WERI-Rb-1 (cell line): Measurements from ENCODE around the gene DGCR2.

Source experiments
- DNase-seq: peaks from one replicate; pipeline ENCODE4 v3.0.0-alpha.2; 2020
- H3K27ac ChIP-seq: fragments of 250-450 bp; sonication (Bioruptor Pico); 2 replicates; pipeline ENCODE4 v1.5.1; 2020; ENCODE audit warnings: mild to moderate bottlenecking, moderate library complexity
- H3K27me3 ChIP-seq: fragments of 250-450 bp; sonication (Bioruptor Pico); 2 replicates; pipeline ENCODE4 v1.5.1; 2021; ENCODE audit warnings: mild to moderate bottlenecking, low read depth, moderate library complexity; ENCODE audit not compliant: insufficient read depth, severe bottlenecking
- H3K36me3 ChIP-seq: fragments of 250-450 bp; sonication (Bioruptor Pico); 2 replicates; pipeline ENCODE4 v1.5.1; 2020; ENCODE audit warnings: mild to moderate bottlenecking, moderate library complexity
- H3K4me3 ChIP-seq: 2 replicates; pipeline ENCODE4 v1.5.1; 2011; ENCODE audit warnings: low read depth, mild to moderate bottlenecking, control low read depth, low read length
- H3K9me3 ChIP-seq: fragments of 250-450 bp; sonication (Bioruptor Pico); 2 replicates; pipeline ENCODE4 v1.5.1; 2021; ENCODE audit warnings: mild to moderate bottlenecking, moderate library complexity; ENCODE audit not compliant: severe bottlenecking
- TF ChIP-seq, protein P1 (sequence below): IDR thresholded peaks from 2 replicates; pipeline ENCODE4 v1.5.1; 2011; ENCODE audit warnings: low read depth, mild to moderate bottlenecking, control low read depth, inconsistent platforms, low read length

The DGCR2 gene

DNA sequence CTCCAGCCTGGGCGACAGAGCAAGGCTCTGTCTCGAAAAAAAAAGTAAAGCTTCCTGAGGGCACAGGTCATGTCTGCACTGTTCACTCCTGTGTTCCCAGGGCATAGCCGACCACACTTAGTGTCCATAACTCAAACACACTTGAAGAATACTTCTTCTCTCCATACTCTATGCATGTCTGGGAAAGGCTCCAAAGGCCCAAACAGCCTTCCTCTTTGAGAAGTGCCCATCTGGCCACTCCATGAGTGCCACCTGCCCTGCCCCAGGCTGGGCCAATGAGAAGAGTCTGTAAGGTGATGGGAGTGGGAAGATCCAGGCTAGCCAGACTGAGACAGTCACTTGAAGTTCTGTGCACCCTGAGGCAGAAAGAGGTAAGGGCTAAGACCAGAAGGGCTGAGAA, 24.7 kb downstream of the DGCR2 start:
- Histone ChIP-seq H3K27me3 (no peaks in the 10 kb centered on the region), H3K4me3 (no peak overlapping the region), H3K9me3 (no peaks in the 10 kb centered on the region), H3K36me3 (peaks cover 5% of the 10 kb centered on the region; the same call in 1 of the 2 replicates), H3K27ac (no peak overlapping the region)
- DNase-seq, result no peak
- TF ChIP-seq, protein P1, sequence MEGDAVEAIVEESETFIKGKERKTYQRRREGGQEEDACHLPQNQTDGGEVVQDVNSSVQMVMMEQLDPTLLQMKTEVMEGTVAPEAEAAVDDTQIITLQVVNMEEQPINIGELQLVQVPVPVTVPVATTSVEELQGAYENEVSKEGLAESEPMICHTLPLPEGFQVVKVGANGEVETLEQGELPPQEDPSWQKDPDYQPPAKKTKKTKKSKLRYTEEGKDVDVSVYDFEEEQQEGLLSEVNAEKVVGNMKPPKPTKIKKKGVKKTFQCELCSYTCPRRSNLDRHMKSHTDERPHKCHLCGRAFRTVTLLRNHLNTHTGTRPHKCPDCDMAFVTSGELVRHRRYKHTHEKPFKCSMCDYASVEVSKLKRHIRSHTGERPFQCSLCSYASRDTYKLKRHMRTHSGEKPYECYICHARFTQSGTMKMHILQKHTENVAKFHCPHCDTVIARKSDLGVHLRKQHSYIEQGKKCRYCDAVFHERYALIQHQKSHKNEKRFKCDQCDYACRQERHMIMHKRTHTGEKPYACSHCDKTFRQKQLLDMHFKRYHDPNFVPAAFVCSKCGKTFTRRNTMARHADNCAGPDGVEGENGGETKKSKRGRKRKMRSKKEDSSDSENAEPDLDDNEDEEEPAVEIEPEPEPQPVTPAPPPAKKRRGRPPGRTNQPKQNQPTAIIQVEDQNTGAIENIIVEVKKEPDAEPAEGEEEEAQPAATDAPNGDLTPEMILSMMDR, result no peak

DNA sequence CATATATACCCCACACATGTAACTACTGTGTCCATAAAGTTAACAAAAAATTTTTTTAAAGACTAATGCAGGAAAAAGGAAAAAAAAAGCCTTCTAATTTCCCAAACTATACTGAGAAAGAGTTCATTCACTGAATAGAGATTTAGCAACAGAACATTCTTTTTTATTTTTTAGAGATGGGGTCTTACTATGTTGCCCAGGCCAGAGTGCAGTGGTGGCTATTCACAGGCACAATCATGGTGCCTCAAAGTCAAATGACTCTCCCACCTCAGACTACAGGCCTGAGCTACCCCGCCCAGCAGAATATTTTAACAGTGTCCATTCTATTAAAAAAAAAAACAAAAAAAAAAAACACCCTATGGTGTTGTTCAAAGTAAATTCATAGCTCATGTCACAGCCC, 25.7 kb downstream of the DGCR2 start:
- H3K9me3 ChIP-seq, result no peaks in the 10 kb centered on the region
- no peak for DNase-seq
- H3K4me3 ChIP-seq, result no peak overlapping the region
- no peaks in the 10 kb centered on the region for H3K27me3 ChIP-seq
- TF ChIP-seq, protein P1, result no peak
- H3K27ac ChIP-seq, result no peak overlapping the region
- peaks cover 5% of the 10 kb centered on the region; the same call in 1 of the 2 replicates for H3K36me3 ChIP-seq

DNA sequence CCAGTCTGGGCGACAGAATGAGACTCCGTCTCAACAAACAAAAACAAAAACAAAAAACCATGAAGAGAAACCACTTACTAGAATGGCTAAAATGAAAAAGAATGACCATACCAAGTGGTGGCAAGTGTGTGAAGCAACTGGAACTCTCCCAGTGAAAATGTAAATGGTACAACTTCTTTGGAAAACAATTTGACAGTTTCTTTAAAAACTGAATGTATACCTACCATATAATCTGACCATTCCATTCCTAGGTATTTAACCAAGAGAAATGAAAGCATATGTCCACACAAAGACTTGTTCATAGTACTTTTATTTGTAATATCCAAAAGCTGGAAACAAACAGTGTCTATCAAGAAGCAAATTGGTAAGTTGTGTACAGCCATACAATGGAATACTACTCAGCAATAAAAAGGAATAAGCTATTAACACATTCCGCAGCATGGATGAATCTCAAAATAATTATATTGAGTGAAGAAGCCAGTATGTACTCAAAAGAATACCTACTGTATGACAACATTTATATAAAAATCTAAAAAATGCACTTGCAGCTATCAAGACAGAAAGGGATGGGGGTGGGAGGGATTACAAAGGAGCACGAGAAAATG, 27.7 kb downstream of the DGCR2 start:
- no peaks in the 10 kb centered on the region for H3K9me3 ChIP-seq
- H3K27ac ChIP-seq, result no peak overlapping the region
- TF ChIP-seq, protein P1, result no peak
- DNase-seq, result no peak
- H3K27me3 ChIP-seq, result no peaks in the 10 kb centered on the region
- H3K36me3 ChIP-seq, result peaks cover 5% of the 10 kb centered on the region; the same call in 1 of the 2 replicates
- H3K4me3 ChIP-seq, result no peak overlapping the region

DNA sequence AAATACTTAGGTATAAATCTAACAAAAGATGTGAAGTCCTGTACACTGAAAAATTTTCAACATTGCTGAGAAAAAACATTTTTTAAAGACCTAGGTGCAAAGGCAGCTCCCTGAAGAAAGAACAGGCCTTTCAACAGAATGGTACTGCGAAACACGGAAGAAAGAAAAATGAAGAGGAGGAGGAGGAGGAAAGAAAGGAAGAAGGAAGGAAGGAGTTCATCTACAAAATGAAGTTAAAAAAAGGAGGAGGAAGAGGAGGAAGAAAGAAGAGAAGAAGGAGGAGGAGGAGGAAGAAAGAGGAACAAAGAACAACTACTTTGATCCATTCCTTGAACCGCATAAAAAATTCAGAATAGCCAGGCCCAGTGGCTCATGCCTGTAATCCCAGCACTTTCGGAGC, 29.5 kb downstream of the DGCR2 start:
- DNase-seq, result no peak
- no peak overlapping the region for H3K27ac ChIP-seq
- H3K4me3 ChIP-seq, result no peak overlapping the region
- no peaks in the 10 kb centered on the region for H3K9me3 ChIP-seq
- H3K27me3 ChIP-seq, result no peaks in the 10 kb centered on the region
- peaks cover 9% of the 10 kb centered on the region for H3K36me3 ChIP-seq
- TF ChIP-seq, protein P1, result no peak

DNA sequence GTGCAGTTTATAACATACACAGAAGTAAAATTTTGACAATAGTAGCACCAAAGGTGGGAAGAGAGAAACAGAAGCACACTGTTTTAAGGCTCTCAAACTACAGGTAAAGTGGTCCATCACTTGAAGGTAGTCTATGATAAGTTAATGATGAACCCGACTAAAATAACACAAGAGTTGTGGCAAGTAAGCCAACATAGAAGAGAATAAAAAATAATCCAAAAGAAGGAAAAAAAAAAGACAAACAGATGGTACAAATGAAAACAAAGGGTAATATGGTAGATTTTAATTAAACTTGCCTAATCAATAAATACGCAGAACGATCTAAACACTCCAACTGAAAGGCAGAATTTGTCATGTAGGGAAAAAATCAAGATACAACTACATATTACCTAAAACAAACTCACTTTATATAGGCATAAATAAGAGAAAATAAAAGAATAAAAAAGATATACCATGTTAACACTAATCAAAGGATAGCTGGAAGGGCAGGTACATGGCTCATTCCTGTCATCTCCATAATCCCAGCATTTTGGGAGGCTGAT, 31.6 kb downstream of the DGCR2 start:
- no peaks in the 10 kb centered on the region for H3K27me3 ChIP-seq
- no peak for DNase-seq
- peaks cover 9% of the 10 kb centered on the region for H3K36me3 ChIP-seq
- TF ChIP-seq, protein P1, result no peak
- no peaks in the 10 kb centered on the region for H3K9me3 ChIP-seq
- no peak overlapping the region for H3K4me3 ChIP-seq
- H3K27ac ChIP-seq, result no peak overlapping the region

DNA sequence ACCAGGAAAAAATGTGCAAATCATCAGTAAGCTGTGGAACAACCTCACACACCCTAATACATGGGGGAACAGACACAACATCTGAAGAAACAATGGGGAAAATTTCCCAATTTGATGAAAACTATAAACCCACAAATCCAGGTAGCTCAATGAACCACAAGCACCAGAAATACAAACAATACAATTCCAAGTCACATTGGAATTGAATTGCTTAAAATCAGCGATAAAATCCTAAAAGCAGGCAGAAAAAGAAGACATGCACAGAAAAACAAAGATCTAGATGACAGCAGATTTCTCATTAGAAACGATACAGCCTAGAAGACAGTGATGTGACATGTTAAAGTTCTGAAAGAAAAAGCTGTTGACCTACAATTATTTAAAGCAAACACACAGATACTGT, 32.0 kb downstream of the DGCR2 start:
- Histone ChIP-seq H3K27ac (no peak overlapping the region), H3K27me3 (no peaks in the 10 kb centered on the region), H3K9me3 (no peaks in the 10 kb centered on the region), H3K36me3 (peaks cover 9% of the 10 kb centered on the region), H3K4me3 (no peak overlapping the region)
- no peak for DNase-seq
- TF ChIP-seq, protein P1, result no peak
